GM10266 (cell line): Measurements from ENCODE around the gene PIK3CB.
"Not testable (repeated sequence)": the region's sequence is repeated elsewhere in the genome, so short reads cannot be mapped to it uniquely, and the experiment has no call there.

Experiments used
- DNase-seq: peaks from one replicate; pipeline ENCODE4 v3.0.0; 2012; ENCODE audit errors: extremely low spot score
- CTCF ChIP-seq: IDR thresholded peaks from 2 replicates; pipeline ENCODE4 v1.5.1; 2012; ENCODE audit warnings: mild to moderate bottlenecking, low read depth; ENCODE audit not compliant: control insufficient read depth, insufficient read depth; ENCODE audit errors: missing control alignments

Gene PIK3CB

GRCh38 chr3:138801792-138802191 is 32.9 kb downstream of the PIK3CB start:
- DNase-seq = no peak
- no peak for TF ChIP-seq CTCF

- no peak for TF ChIP-seq CTCF
- no peak for DNase-seq
Observed at GRCh38 chr3:138800248-138800647, 34.5 kb downstream of the PIK3CB start.

GRCh38 chr3:138799822-138800221 is 34.9 kb downstream of the PIK3CB start:
- DNase-seq = no peak
- TF ChIP-seq CTCF = no peak

- no peak for TF ChIP-seq CTCF
- DNase-seq = no peak
Observed at GRCh38 chr3:138797508-138798038, 37.2 kb downstream of the PIK3CB start.

GRCh38 chr3:138796761-138797160 is 38.0 kb downstream of the PIK3CB start:
- TF ChIP-seq CTCF = no peak
- no peak for DNase-seq

GRCh38 chr3:138786788-138787271 is 47.9 kb downstream of the PIK3CB start:
- peak; percentile 23 for DNase-seq
- TF ChIP-seq CTCF = no peak

- no peak for TF ChIP-seq CTCF
- DNase-seq = no peak
Observed at GRCh38 chr3:138785951-138786350, 48.8 kb downstream of the PIK3CB start.

GRCh38 chr3:138785362-138785857 is 49.3 kb downstream of the PIK3CB start:
- DNase-seq = not testable (repeated sequence)
